Hematopoietic multipotent progenitor cell treated with erythropoietin and hydrocortisone succinate and interleukin-3 and kit ligand, for 6 days (in vitro differentiated cells): Measurements from ENCODE around the gene CDH5.

Experiments
- DNase-seq: peaks from one replicate; pipeline ENCODE4 v3.0.0-alpha.2; 2015

CDH5 gene

GRCh38 chr16:66420396-66420795 lies 53.9 kb downstream of the CDH5 start:
- no peak for DNase-seq

GRCh38 chr16:66421891-66422290 lies 55.4 kb downstream of the CDH5 start:
- DNase-seq = no peak

GRCh38 chr16:66422366-66422765 lies 55.9 kb downstream of the CDH5 start:
- DNase-seq = no peak

DNA sequence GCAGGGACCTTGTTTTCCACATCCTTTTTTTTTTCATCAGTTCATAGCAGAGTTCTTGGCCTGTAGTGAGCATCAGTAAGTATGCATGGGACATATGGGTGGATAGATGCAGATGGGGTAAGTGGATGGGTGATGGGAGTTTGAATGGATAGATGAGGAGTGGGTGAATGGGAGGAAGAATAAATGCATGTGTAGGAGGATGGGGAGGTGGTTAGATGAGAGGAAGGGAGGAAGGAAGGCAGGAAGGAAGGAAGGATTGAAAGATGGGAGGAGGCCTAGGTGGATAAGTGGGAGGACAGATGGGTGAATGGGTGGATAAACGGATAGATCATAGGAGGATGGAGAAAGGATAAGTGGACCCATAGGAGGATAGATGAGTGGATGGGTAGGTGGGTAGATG lies 56.7 kb downstream of the CDH5 start:
- DNase-seq = no peak

DNA sequence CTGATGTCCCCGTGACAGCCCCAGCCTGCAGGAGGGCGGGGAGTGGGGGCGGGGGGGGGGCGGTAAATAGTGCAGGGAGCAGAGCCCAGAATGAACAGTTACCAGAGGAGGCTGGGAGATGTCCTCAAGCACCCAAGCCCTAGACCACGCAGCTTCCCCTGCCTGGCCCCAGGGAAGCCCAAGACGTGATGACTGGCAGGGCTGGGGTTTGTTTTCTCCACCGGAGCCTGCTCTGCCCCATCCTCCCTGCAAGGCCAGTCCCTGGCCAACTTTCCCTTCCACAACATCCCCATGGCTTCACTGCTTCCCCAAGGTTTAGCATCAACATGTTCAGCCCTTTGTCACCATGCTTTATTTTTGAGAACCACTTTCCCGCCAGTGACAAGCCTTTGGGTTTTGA lies 59.2 kb downstream of the CDH5 start:
- no peak for DNase-seq

DNA sequence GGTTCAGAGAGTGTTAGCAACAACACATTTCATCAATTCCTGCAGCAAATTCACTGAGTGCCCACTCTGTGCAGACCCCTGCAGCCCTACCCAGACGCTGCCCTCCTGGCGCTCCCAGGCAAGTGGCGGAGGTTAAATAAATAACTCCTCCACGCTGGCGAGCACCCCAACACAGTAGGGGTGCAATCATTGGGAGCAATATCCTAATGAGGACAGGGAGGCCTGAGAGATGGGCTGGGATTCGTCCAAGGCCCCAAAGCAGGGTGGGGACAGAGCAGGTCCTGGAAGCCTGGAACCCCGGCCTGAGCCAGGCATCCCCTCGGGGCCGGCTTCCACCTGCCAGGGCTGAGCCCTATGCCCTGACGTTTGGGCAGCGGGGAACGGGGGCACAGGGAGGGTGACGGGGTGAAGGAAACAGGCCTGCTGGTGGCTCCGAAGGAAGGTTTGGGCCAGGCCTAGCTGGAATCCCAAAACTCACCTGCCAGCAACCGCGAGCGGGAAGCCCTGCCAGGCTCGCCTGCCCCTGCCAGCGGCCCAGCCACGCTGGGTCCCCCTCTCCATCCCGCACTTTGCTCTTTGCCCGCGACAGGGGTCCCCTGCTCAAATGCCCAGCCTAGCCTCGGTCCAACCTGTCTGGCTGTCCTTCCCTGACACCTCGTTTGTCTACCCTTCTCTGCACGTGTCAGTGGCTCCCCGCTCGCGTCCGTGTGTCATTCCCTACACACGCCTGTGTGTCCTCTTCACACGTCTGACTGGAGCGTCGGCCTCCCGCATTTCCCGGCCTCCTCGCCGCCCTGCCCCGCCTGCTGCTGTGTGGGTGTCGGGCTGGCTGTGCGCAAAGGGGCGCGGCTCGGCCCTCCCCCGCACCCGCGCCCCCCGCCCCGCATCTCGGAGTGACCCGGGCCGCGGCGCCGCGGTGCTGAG lies 59.9 kb downstream of the CDH5 start:
- no peak for DNase-seq

GRCh38 chr16:66427036-66427860 lies 60.8 kb downstream of the CDH5 start, which contains the start of gene BEAN1:
TSS of gene BEAN1 (plus strand) at chr16:66427295. CDS start at chr16:66437677, 10,382 bp downstream.
- DNase-seq = peak; percentile 18

DNA sequence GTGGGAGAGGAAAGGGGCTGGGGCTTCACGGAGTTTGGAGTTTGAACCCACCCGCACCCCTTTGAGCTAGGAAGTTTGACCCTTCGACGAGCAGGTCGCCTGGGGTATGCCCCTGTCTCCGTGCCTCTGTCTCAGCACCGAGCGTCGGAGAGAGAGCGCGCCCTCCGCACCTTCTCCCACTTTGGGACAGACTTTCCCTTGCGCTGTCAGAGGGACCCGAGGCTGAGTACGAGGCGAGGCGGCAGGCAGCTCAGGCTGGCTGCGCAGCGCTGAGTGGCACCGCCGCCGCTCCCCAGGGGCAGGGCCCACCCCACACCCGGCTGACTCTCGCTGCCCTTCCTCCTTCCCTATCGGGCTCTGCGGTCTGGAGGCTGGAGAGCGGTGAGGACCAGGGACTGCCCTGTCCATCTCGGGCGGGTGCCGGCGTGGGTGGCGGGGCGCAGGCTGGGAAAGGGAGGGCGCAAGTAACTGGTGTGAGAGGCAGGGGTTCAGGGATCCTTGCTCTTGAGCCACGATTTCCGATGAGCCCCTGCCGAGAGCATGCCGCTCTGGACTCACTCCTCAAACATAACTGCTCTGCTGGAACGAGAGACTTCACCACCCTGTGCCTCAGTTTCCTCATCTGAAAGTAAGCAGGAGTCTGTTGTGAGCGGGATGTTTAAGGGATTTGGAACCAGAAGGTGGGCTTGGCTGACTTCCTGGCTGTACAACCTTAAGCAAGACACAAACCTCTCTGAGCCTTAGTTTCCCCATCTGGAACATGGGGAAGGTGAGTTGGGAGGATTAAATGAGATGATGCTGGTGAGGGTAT lies 61.6 kb downstream of the CDH5 start:
- peak; percentile 17 for DNase-seq

DNA sequence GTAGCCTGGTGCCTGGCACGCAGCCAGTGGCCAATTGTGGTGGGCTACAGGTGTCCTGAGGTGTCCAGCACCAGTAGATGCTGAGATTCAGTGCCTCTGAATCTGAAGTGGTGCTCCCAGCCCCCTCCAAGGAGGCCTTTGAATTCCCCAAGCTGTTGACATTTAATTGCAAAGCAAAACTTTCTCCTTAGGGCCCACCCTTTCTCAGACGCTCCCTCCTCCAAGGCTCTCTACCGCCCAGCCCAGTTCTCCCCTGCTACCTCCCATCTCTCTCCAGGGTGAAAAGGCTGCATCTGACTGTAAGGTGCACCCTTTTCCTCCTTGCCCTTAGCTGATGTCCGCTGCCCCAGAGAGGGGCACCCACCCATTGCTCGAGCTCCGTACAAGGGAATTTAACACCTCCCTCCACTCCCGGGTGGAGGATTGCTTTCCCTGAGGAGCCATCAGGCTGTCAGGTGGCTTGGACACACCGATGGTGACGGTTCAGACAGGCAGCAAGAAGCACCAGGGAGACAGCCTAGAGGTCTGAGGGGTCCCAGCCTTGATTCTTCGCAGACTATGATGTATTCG lies 62.3 kb downstream of the CDH5 start:
- no peak for DNase-seq

DNA sequence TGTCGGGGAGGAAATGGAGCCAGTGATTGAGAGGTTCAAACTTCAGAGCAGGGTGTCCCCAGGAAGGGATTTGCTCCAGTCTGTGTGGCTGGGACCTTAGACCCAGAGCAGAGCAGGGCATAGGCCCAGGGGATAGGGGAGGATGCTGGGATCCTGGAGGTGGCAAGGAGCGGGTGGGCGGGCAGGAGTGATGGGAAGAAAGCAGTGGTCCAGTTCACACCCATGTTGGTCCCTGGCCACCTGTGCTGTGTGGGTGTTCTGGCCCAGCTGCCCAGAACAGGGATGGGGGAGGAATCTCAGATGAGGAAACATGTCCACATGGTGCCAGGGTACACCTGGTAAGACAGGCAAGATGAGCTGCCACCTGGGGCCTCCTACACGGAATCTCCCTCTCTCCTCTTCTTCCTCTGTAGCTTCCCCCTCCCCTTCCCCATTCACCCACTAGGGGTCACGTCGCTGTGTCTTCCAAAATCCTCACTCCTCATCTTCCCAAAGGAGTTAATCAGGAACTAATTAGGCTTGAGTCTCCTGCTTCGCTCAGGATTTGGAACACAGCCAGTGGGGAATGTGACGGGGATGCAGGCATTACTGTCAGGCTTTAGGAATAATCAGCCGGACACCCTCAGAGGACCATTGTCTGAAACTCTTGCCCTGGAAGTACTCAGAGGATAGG lies 62.9 kb downstream of the CDH5 start:
- DNase-seq = no peak

DNA sequence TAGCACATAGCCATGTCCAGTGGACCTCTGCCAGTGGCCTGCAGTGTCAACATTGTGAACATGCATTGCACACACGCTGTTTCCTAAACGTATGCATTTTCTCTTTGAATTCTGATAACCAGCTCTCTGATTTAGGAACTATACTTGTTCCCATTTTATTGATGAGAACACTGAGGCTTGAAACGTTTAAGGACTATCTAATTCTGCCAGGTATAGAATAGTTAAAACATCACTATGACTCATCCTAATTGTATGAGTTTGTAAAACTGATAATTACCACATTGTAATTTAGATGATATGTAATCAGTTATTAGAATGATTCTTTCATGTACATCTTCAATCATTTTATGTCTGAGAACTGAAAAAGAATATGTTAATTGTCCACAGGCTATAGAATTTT lies 63.7 kb downstream of the CDH5 start:
- no peak for DNase-seq

- no peak for DNase-seq
These were observed 65.3 kb downstream of the CDH5 start for GRCh38 chr16:66431760-66432159.

GRCh38 chr16:66432429-66432828 lies 65.9 kb downstream of the CDH5 start:
- no peak for DNase-seq

DNA sequence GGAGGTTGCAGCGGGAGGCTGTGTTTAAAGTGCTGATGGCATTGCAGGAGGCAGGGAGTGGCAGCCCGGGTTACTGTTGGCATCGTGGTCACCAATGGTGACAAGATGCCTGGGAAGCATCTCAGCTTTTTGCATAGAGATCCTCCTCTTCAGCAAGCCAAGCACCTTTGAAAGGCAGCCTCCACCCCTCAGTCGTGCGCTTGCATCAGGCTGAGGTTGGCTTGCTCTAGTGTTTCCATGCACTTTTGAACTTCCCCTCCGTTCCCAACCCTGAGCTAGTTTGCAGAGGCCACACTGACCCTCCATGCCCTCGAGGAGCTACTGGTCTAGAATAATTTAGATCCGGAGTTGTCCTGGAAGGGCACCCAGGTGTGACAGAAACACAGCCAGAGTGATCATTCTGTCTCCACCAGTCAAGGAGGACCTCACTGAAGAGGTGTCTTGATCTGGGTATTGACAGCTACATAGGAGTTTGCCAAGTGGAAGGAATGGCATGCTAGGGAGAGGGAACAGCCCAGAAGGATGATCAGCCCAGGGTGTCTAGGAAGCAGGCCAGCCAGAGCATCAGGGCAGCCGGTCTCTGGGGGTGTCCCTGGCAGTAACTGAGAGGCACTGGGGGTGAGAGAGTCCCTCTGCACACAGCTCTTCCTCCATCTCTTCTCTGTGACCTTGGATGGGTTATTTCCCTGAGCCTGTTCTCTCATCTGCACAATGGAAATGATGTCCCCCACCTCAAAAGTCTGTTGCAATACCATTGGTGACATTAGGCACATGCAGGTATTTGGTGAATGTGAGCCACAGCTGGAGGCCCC lies 68.3 kb downstream of the CDH5 start:
- DNase-seq = no peak

DNA sequence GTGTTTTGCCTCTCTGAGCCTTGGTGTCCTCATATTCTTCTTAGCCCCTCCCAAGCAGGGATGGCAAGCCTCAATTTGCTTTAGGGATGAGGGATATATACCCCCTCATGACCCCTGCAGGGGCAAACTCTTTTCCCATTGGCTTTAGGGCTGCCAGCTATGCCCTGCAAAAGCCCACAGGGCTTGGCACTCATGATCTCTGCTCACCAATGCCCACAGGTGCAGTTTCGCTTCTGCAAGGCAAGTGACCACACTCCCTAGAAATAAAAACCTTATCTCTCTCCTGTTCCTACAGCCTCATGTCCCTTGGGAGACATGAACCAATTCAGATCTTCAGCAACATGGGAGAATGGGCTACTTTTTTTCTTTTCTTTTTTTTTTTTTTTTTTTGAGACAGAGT lies 69.4 kb downstream of the CDH5 start:
- DNase-seq = no peak

- DNase-seq = no peak
These were observed 71.0 kb downstream of the CDH5 start for GRCh38 chr16:66437391-66437945.

DNA sequence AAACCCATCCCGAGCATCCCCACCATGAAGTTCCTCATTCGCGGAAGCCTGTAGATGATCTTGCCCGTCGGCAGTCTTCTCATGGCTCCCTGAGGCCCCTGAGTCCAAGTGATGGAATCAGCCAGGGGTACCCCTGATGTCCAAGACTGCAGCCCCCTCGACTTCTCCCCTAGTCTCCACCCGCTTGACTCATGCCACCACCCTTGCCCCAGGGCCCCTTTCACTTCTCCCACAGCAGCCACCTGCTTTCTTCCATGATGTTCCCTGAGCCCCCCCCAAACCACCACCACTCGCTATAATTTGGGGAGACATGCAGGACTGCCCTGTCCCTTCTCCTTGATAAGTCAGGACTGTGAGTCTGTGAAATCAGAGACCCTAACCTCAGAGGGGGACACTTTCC lies 72.0 kb downstream of the CDH5 start:
- no peak for DNase-seq

DNA sequence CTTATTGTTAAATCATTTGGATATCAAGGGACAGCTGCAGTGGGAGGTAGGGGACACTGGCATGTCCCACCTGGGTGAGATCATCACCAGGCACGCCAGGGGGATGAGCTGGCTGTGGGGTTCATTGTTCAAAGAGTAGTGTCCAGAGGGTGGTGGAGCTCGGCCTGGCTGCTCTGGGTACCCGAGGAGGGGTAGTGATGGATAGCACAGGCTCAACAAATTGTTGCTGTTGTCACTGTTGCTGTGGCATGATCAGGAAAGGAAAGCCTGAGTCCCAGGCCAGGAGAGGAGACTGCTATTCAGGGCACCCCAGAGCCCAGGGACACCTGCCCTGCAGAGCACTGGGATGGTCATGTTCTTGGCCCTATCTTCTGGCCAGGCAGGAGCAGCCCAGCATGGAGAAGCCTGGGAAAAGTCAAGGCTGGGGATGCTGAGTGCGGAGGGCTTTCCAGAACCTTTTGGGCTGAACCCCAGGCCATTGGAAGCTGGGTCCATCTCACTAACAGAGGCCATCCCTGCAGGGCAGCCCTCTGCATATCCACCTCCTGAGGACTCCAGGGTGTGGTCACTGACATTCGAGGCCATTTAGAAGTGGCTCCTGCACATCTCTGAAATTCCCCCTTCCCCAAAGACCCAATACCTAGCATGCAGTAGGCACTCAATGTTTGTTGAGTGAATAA lies 72.7 kb downstream of the CDH5 start:
- DNase-seq = no peak

GRCh38 chr16:66440271-66440802 lies 73.8 kb downstream of the CDH5 start:
- DNase-seq = no peak

DNA sequence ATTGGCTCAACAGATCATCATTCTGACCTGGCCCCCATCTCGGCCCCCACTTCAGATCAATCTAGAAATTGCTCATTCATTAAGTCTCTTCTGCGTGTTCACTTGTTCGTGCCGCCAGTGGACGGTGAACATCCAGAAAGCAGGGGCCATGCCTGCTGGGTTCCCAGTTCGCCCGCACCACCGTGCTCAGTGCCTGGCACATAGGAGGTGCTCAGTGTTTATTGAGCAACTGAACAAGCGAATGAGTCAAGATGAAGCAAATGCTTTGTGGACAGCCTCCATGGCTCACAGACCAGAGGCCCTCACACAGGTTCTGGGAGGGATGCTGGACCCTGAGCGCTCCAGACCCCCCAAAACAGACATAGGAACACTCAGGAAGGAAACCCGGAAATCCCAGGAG lies 74.5 kb downstream of the CDH5 start:
- no peak for DNase-seq
